IMR-90 (cell line): Measurements from ENCODE around the gene AREL1.

ENCODE experiments used
- BHLHE40 ChIP-seq: fragments of 150-350 bp; IDR thresholded peaks from 2 replicates; pipeline ENCODE4 v1.6.1; 2016; ENCODE audit warnings: mild to moderate bottlenecking, low read depth, low read length
- CEBPB ChIP-seq: IDR thresholded peaks from 2 replicates; pipeline ENCODE4 v1.6.1; 2012; ENCODE audit warnings: low read depth, low read length, improper control_type of control experiment
- CTCF ChIP-seq: conservative IDR thresholded peaks from 2 replicates; pipeline ENCODE4 v1.5.1; 2012; ENCODE audit warnings: mild to moderate bottlenecking, low read depth, low read length, improper control_type of control experiment
- ELK1 ChIP-seq: fragments of 150-350 bp; IDR thresholded peaks from 2 replicates; pipeline ENCODE4 v1.6.1; 2016; ENCODE audit warnings: low read depth, mild to moderate bottlenecking, low read length, moderate library complexity, borderline replicate concordance
- FOS ChIP-seq: fragments of 150-350 bp; IDR thresholded peaks from 2 replicates; pipeline ENCODE4 v1.6.1; 2016; ENCODE audit warnings: low read depth, low read length
- MAFK ChIP-seq: IDR thresholded peaks from 2 replicates; pipeline ENCODE4 v1.6.1; 2012; ENCODE audit warnings: low read depth, low read length, improper control_type of control experiment
- MAZ ChIP-seq: IDR thresholded peaks from 2 replicates; pipeline ENCODE4 v1.6.1; 2012; ENCODE audit warnings: low read depth, mild to moderate bottlenecking, low read length, improper control_type of control experiment, moderate library complexity, borderline replicate concordance
- MXI1 ChIP-seq: IDR thresholded peaks from 2 replicates; pipeline ENCODE4 v1.6.1; 2012; ENCODE audit warnings: low read depth, mild to moderate bottlenecking, low read length, moderate library complexity, borderline replicate concordance
- POLR2A ChIP-seq: IDR thresholded peaks from 2 replicates; pipeline ENCODE4 v1.6.1; 2012; ENCODE audit warnings: mild to moderate bottlenecking, low read depth, low read length
- RFX5 ChIP-seq: IDR thresholded peaks from 2 replicates; pipeline ENCODE4 v1.8.0; 2012; ENCODE audit warnings: low read depth, mild to moderate bottlenecking, low read length, moderate library complexity
- SMC3 ChIP-seq: fragments of 150-350 bp; IDR thresholded peaks from 2 replicates; pipeline ENCODE4 v1.6.1; 2016; ENCODE audit warnings: low read depth, mild to moderate bottlenecking, antibody characterized with exemption, low read length, moderate library complexity
- USF2 ChIP-seq: fragments of 150-350 bp; IDR thresholded peaks from 2 replicates; pipeline ENCODE4 v1.6.1; 2017; ENCODE audit warnings: mild to moderate bottlenecking, antibody characterized with exemption, low read length, low read depth

GRCh38 chr14:74649167-74649566 lies 63.7 kb downstream of the AREL1 start:
- TF ChIP-seq CTCF (no peak), SMC3 (no peak), POLR2A (no peak), ELK1 (no peak), FOS (no peak), RFX5 (no peak), CEBPB (no peak), USF2 (no peak), MAZ (no peak), MXI1 (no peak), MAFK (no peak), BHLHE40 (no peak)
